Astrocyte (in vitro differentiated cells and primary cell): ENCODE results near the gene NME7.
"Not testable (repeated sequence)": the region's sequence is repeated elsewhere in the genome, so short reads cannot be mapped to it uniquely, and the experiment has no call there.

Experiments
- EZH2 ChIP-seq: IDR thresholded peaks from 2 replicates; pipeline ENCODE4 v1.6.1; 2012; ENCODE audit warnings: mild to moderate bottlenecking, low read length, inconsistent platforms; ENCODE audit not compliant: insufficient read depth
- TF ChIP-seq, protein P1 (sequence below): IDR thresholded peaks from 2 replicates; pipeline ENCODE4 v1.5.1; 2011; ENCODE audit warnings: low read depth, mild to moderate bottlenecking, inconsistent platforms, low read length, moderate library complexity; ENCODE audit not compliant: insufficient read depth

DNA sequence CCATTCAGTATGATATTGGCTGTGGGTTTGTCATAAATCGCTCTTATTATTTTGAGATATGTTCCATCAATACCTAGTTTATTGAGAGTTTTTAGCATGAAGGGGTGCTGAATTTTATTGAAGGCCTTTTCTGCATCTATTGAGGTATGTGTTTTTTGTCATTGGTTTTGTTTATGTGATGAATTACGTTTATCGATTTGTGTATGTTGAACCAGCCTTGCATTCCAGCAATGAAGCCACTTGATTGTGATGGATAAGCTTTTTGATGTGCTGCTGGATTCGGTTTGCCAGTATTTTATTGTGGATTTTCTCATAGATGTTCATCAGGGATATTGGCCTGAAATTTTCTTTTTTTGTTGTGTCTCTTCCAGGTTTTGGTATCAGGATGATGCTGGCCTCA lies 86.0 kb downstream of the NME7 start:
- TF ChIP-seq, protein P1, sequence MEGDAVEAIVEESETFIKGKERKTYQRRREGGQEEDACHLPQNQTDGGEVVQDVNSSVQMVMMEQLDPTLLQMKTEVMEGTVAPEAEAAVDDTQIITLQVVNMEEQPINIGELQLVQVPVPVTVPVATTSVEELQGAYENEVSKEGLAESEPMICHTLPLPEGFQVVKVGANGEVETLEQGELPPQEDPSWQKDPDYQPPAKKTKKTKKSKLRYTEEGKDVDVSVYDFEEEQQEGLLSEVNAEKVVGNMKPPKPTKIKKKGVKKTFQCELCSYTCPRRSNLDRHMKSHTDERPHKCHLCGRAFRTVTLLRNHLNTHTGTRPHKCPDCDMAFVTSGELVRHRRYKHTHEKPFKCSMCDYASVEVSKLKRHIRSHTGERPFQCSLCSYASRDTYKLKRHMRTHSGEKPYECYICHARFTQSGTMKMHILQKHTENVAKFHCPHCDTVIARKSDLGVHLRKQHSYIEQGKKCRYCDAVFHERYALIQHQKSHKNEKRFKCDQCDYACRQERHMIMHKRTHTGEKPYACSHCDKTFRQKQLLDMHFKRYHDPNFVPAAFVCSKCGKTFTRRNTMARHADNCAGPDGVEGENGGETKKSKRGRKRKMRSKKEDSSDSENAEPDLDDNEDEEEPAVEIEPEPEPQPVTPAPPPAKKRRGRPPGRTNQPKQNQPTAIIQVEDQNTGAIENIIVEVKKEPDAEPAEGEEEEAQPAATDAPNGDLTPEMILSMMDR: not testable (repeated sequence)
- not testable (repeated sequence) for TF ChIP-seq EZH2
